ENCODE measurements around the gene ENTPD3.

- TF ChIP-seq CTCF (conservative IDR thresholded peaks at IDR 0.05; ENCODE audit: low read depth, low read length) (no peak), EZH2 (IDR thresholded peaks at IDR 0.05; ENCODE audit: low read length, unreplicated experiment) (no peak)
Observed at GRCh38 chr3:40451551-40451950, 64.6 kb downstream of the ENTPD3 start.
